ENCODE data around the gene CHPF.

Gene CHPF

DNA sequence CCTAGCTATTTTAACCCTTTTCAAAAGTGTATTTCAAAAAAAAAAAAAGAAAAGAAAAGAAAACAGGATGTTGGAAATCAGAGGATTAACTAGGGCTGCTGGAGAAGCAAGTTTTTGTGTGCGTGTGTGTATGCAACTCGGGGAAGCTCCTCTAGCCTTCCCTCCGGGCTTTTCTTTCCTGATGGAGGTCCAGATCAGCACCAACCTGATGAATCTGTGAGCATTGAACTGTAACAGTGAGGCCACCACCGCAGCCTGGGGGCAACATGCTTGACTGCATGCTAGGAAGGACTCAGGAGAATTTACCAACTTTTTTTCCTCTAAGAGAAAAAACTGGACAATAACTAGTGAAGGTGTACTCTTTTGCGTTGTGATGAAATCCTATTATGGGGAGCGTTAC lies 25.4 kb upstream of the CHPF start:
- in situ Hi-C loops (cut with MboI; ENCODE audit: low sequenced_read_pairs), result no loop called here

DNA sequence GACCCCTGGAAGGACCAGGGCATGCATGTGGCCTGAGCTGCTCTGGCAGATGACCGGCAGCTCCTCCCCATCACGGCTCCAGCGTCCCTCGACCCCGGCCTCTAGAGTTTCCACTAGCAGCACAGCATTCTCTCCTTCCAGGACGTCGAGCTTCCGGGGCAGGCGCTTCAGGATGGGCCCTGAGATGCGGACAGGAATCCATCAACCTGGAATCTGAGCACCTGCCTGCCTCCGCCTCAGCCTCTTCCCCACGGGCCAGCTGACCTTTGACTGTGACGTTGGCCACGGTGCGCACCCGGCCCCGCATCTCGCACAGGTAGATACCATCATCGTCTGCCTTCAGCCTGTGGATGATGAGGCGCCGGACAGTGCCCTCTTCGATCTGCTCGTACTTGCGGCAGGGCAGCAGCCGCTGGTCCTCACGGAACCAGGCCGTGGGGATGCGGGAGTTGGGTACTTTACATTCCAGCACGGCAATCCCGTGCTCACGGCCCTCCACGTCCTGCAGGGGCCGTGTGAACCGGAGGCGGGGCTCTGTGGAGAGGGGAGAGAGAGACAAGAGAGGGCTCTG lies 24.3 kb upstream of the CHPF start:
- in situ Hi-C loops (cut with MboI; ENCODE audit: low sequenced_read_pairs), result no loop called here

DNA sequence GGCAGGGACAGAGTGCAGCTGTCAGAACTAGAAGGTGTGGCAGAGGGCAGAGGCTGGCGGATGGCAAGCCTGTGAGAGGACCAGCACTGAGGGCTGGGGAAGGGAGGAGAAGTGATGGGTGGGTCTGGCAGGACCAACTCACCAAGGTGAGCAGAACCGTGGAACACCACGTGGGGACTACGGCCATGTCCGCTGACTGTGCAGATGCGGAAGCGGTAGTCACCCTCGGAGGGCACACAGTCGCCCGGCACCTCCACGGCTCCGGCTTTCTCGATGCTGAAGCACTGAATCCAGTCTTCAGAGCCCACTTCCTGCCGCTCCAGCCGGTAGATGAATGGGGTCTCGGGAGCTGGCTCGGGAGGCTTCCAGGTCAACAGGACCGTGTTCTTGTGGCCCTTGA lies 23.5 kb upstream of the CHPF start:
- in situ Hi-C loops (cut with MboI; ENCODE audit: low sequenced_read_pairs), result no loop called here

DNA sequence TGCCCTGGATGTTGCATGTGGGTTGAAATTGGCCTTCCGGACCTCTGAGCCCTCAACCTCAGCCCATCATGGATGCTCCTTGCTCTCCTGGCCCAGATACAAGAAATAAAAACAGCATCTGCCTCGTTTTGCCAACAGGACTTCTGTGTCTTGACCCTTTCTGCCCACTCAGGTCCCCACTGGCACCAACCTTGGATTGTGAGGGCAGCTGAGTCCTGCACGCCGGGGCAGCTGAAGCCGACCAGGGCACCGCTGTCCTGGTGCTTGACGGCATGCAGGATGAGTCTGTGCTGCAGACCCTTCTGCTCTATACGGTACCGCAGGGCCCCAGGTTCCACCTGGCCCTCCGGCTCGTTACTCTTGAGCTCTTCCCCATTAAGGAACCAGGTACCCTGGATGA lies 23.0 kb upstream of the CHPF start:
- in situ Hi-C loops (cut with MboI; ENCODE audit: low sequenced_read_pairs), result no loop called here

DNA sequence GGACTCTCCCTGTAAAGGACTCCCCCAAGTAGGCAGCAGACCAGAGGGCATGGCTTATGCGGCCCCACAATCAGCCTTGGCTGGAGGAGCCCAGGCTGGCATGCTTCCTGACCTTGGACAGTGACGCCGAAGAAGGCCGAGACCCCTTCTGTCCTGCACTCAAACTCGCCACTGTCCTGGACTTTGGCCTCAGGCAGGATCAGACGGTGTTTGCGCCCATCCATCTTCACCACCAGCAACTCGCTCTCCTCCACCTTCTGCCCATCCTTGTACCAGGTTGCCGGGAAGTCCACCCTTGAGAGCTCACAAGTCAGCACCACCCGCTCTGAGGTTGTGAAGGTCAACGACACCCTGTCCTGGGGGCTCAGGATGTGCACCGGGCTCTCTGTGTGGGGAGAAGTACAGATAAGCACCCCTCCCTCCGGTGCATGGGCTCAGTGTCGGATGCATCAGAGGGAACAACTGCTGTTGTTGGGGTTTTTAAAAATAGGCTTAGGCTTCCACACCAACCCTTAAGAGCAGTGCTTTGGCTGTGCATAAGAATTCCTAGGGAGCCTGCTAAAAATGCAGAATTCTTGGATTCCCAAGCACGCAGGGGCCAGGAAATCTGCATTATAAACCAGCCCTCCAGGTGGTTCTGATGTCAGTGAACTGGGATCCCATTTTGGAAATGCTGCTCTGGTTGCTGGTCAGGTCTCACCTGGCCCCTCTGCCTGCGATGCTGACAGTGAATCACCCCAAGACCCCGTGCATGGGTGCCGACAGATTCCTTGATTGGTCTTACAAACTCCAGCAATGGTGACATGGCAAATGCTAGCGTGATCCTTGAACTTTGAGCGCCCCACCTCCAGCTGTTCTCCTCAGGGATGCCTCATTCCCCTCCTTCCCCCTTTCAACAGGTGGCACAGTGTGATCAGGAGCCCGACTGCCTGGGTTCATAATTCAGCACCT lies 21.8 kb upstream of the CHPF start:
- in situ Hi-C loops (cut with MboI; ENCODE audit: low sequenced_read_pairs), result no loop called here

DNA sequence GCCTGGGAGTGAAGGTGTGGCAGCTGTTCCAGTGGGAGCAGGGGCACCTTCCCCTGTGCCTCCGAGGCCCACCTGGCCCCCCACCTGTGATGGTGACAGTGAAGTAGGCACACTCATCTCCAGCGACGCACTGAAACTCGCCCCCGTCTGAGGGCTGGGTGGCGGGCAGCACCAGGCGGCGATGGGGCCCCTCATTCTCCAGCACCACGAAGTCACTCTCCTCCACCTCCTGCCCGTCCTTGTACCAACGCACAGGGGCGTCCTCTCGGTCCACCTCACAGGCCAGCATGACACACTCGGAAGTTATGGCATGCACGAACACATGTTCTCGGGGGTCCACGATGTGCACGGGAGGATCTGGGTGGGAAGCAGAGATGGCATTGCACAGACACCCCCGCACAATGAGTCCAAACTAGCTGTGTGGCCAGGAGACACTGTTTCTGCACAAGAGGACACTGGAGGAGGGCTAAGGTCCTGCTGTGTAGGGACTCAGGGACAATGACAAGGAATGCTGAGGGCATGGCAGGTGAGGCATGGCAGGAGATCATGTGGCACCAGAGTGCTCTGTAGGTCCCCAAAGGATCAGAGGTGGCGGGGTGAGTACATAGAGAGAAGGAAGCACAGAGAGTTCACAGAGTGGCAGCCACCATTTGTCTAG lies 19.8 kb upstream of the CHPF start:
- in situ Hi-C loops (cut with MboI; ENCODE audit: low sequenced_read_pairs), result no loop called here

DNA sequence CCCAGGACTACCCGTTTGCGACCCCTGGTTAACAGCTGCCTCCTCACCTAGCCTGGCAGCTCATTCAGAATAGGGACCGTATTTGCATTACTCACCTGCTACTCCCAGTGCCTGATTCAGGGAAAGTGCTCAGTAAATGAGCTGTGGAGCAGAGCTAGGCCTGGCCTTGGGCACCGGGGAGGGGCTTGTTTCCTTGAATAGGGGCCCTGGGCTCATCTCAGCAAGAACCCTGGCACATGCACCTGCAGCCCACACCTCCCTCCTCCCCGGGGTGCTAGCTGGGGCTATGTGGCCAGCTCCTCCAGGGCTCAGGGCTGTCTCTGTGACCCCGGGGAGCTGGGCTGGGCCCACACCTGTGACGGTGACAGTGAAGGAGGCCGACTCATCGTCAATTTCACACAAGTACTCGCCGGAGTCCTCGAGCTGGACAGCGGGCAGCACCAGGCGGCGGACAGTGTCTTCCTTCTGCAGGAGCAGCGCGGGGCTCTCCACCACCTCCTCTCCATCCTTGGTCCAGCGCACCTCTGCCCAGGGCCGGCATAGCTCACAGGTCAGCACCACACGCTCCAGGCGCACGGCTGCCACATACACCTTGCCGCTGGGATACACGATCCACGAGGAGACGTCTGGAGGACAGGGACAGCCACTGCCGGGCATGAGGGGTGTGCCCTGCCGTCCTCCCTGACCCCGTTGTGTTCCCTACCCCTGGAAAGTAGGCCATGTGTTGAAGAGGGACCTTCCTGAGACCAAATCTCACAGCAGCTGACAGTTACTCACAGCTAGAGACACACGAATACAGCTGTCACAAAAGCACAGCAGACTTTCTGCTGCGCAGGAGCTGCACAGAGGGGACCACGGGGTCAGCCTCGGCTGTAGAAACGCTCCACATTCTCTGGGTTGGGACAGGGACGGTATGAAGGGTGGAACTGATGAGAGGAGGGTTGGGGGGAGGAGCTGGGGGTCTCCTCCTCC lies 18.7 kb upstream of the CHPF start:
- in situ Hi-C loops (cut with MboI; ENCODE audit: low sequenced_read_pairs), result no loop called here

DNA sequence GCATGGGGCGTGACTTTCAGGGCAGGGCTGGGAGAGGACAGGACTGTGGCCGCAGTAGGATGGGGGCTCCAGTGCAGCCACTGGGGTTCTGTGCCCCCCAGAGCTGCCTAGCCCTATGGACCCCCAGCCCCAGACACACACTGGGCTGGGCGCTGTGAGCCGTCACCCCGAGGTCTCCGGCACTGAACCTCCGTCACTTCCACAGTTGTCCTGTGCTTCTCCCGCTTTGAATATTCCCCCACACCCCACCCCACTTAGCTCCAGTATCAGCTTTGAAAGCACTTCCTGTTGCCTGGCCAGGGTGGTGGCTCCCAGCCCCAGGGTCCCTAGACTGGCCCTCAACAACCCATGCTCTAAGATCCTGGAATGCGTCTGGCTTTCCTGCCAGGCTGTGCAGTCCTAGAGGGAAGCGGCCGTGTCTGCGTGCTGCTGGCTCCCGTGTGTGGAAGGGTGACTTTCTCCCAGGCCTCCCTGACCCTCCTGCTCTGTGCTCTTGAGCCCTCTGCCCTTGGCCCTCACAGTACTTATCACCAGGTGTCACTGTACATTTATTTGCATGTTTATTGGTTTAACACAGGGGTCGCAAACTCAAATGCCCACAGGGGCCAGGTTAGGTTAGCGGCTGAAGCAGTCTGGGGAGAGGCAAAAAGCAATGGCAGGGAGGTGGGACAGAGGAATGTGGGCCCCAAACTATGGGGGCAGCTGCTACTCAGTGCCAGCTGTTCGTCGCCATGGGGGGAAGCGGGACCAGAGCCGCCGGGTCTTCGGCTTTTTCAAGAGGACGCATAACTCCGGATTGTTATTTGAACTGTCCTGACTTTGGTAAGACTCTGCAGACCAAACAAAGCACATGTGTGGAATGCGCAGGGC lies 17.8 kb upstream of the CHPF start:
- in situ Hi-C loops (cut with MboI; ENCODE audit: low sequenced_read_pairs), result no loop called here

DNA sequence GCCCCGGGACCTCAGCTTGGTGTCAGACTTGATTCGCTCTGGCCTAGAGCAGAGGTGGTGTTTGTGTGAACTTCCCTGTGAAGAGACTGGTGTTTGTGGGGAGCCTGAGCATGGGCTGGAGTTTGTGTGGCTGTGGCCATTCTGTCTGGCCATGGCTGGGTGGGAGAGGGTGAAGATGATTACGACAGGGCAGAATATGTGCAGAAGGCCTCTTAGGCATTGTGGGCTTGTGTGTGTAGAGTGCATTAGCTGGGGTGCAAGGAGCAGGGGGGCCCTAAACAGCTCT lies 17.2 kb upstream of the CHPF start:
- in situ Hi-C loops (cut with MboI; ENCODE audit: low sequenced_read_pairs), result no loop called here

DNA sequence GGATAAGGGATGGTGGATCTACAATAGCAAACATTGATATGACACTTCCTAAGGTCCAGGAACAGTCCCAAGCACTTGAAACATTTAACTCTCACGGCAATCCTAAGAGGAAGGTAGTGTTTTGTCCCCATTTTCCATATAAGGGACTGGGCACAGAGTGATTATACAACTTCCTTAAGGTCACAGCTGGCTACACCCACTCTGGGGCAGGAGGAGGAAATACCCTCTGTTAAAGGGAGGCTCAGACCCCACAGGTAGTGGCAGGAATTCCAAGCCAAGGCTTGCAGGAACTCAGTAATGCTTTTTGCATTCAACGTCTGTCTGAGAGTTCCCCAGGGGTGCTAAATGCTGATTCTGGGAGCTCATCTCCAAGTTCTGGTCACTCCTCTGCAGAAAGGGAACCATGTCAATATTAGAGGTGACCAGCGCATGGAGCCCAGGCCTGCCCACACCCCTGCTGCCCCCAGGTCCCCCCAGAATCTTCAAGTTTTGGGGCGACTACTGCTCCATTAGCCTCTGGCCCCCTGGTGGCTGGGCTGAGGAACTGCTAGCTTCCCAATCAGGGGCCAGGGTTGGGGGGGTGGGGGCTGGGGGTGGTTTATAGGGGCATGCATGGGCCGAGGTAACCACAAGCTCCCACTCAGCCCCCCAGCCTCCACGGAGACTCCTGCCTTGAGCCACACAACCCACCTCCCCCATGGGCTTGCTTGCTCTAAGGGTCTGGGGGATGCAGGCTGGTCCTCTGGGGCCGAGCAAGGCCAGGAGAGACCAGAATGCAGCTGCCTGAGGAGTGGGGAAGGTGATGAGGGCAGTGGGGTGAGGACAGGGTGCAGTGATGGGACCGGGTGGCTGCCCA lies 16.7 kb upstream of the CHPF start:
- in situ Hi-C loops (cut with MboI; ENCODE audit: low sequenced_read_pairs), result no loop called here

DNA sequence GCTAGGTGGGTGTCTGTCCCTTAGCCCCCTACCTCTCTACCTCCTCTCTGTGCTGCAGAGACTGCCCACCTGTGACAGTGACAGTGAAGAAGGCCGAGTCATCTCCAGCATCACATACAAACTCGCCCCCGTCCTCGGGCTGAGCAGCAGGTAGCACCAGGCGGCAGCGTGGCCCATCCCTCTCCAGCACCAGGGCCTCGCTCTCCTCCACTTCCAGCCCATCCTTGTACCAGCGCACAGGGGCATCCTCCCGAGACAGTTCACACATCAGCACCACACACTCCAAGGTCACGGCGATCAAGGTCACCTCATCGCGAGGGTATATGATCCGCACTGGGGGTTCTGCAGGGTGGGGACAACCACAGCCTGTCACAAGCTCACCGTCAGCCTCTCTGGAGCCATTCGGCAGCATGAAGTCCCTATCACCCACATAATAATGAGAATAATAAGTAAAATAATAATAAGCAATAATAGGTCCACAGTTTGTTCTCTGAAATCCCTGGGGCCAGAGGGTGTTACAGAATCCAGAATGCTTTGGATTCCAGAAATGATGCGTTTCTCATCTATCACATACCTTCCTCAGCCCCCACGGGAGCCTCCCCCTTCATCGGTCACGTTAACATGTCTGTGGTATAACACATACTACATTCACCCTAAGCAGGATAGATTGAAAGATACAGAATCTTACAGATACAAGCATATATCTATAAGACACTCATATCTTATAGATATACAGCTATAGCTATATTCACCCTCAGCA lies 15.7 kb upstream of the CHPF start:
- in situ Hi-C loops (cut with MboI; ENCODE audit: low sequenced_read_pairs), result no loop called here

DNA sequence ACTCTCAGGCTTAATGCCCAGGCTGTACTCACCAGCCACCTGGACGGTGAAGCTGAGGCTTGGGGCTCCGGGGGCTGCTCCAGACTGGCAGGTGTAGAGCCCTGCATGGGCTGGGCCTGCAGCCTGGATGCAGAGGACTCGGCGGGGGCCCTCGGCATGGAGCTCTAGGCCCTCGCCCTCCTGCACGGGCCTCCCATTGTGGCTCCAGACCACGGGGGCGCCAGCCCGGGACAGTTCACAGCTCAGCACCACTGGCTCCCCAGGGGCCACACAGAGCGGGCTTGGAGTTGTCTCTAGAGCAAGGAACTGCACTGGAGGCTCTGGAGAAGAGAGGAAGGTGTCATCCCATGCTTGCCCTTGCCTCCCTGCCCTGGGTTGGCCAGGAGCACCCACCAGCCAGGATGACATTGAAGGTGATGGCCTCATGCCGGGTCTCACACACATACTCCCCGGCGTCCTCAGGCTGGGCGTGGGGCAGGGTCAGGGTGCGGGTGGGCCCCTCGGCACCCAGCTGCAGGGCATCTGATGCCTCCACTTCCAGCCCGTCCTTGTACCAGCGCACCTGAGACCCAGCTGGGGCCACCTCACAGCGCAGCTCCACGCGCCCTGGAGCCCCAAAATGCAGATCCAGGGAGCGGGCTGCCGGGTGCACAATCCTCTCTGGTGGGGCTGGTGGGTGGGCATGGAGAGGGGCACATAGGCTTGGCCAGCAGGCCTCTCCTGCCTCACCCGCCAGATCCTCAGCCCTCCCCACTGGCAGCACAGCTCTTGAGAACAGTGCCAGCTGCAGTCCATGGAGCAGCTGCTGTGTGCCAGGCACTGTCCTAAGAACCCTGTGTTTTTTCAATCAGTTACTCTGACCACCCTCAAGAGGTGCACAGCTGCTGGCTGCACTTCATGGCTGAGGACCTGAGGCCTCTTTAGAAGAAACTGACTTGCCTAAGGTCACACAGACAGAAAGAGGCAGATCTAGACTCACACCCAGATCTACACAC lies 14.5 kb upstream of the CHPF start:
- in situ Hi-C loops (cut with MboI; ENCODE audit: low sequenced_read_pairs), result no loop called here

DNA sequence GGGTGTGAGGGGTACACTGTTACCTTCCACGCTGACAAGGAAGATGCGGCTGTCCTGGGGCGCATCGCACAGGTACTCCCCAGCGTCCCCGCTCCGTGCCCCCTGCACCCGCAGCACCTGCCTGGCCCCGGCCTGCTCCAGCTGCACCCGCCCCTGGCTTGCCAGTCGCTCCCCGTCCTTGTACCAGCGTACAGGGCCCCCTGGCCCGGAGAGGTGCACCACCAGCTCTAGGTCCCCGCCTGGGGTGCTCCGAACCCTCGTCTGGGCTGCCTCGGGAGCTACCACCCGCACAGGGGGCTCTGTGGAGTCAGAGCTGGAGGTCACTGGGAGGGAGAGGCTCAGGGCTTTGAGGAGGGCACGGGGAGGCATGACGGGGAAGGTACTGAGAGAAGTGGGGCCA lies 13.7 kb upstream of the CHPF start:
- in situ Hi-C loops (cut with MboI; ENCODE audit: low sequenced_read_pairs), result no loop called here

DNA sequence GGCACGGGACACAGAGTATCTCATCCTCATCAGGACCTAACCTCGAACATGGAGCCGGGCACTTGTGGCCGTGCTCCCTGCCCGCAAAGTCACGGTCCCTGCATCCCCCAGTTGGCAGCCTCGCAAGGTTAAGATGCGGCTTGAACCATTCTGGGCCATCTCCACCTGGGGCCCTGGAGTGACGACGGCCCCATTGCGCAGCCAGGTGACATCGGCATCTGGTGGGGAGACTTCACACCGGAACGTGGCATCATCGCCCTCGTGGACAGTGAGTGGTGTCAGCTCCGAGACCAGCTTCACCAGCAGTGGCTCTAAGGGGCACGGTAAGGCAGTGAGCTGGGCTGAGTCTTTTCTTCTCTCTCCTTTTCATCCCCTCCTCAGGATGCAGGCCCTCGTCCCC lies 12.8 kb upstream of the CHPF start:
- in situ Hi-C loops (cut with MboI; ENCODE audit: low sequenced_read_pairs), result no loop called here

DNA sequence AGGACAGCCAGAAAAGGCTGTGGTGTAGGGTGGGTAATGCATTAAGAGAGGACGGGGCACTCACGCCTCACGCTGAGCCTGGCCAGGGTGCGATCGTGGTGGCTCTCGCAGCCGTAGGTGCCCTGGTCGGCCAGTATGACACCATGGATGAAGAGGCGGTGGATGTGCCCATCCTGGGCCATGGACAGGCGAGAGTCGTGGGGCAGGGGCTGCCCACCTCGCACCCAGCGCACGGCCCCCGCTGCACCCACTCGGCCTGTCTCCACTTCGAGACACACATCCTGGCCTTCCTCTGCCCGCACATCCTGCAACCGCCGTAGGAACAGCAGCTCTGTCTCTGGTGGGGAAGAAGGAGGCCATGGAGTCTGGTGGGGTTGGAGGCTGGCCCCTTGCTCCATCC lies 12.3 kb upstream of the CHPF start:
- in situ Hi-C loops (cut with MboI; ENCODE audit: low sequenced_read_pairs), result no loop called here

DNA sequence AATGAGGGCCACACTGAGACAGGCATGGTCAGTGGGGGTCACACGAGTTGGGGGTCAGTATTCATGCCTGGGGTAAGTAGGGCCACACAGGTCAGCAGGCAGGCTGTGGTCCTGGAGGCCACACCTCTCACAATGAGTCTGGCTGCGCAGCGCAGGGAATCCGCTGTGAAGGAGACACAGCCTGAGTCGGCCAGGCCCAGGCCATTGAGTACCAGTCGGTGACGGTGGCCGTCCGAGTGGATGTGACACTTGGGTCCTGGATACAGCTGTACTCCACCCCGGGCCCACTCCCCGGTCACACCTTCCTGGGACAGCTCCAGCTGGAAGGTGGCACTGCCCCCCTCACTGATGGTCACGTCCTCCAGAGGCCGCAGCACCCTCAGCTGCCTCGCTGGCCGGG lies 10.7 kb upstream of the CHPF start:
- in situ Hi-C loops (cut with MboI; ENCODE audit: low sequenced_read_pairs), result no loop called here

DNA sequence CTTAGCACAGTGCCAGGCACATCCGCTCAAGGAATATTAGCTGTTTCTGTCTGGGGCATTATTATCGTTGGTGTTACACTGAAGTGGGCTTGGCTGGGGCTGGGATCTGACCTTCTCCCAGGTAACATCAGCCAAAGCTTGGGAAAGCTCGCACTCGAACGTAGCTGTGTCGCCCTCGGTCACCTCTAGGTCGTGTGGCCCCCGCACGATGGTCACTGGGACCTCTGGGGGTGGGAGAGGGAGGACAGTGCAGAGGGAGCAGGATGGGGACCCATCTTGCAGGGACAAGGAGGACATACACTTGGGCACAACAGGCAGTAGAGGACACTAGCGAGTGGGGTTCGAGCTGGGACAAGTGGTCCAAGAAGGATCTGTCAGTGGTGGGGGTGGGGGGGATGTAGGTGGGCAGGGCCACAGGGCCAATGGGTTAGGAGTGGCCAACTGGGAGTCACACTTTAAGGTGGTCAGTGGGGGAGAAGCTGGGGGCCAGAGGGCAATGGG lies 9.9 kb upstream of the CHPF start:
- in situ Hi-C loops (cut with MboI; ENCODE audit: low sequenced_read_pairs), result no loop called here

All from HL-60/S4 treated with phorbol 12-myristate 13-acetate at 8.2 ng/mL for 4 days and 3 days (cell line).